ENCODE data around the gene CCT6B. TPM values are rescaled to one million over a fixed set of nuclear protein-coding genes. Genes with fewer than 3 reads are reported as not detected.

Gene CCT6B
- total RNA-seq, 1 donor from 2014 or later = 0.40 TPM

DNA sequence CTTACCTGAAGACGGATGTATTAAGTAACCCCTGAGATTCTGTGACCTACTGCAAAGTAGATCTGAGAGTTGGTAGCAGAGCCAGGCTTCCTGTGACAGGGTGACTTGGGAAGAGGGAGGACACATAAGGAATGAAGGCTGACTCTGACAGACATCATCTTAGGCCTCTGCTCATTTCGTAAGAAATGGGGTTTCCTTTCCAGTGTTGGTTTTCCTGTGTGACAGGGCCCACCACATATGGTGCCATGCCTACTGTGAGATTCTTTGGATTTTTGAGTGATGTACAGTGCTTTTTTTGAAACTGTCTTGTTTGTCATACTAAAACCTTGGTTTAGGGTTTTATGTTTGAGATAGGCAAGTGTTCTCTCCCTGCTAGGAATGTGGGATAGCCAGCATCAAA is 31.8 kb upstream of the CCT6B start:
- peaks cover 70% of the 10 kb centered on the region for H3K36me3 Mint-ChIP-seq (ENCODE audit: low read depth)
- no peaks in the 10 kb centered on the region for H3K9me3 Mint-ChIP-seq
- intact Hi-C loops (cut with micrococcal nuclease) = no loop called here
- no peak overlapping the region for H3K4me3 Mint-ChIP-seq
- no peaks in the 10 kb centered on the region for H3K27me3 Mint-ChIP-seq
- peaks cover 8% of the 10 kb centered on the region for H3K4me1 Mint-ChIP-seq
- no peak overlapping the region for H3K27ac Mint-ChIP-seq
- DNase-seq = no peak

DNA sequence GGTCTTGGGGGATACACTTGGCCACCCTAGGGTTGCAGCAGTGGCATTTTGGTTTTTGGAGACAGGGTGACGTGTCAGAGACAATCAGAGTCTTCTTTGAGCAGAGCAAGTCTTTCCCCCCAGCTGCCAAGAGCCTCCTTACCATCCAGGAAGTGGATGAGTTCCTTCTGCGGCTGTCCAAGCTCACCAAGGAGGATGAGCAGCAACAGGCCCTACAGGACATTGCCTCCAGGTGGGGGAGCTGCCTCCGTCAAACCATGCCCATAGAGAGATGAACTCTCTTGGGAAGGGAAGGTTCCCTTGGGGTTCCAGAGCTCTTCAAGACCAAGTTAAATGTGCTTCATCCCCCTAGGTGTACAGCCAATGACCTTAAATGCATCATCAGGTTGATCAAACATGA is 30.3 kb upstream of the CCT6B start:
- H3K4me3 Mint-ChIP-seq = no peak overlapping the region

GRCh38 chr17:34990921-34991365 is 29.7 kb upstream of the CCT6B start:
- Mint-ChIP-seq H3K36me3 (ENCODE audit: low read depth) (peaks cover 72% of the 10 kb centered on the region), H3K4me1 (peaks cover 9% of the 10 kb centered on the region)
- intact Hi-C loops (cut with micrococcal nuclease) = no loop called here

More for the DNA sequence above, 30.3 kb upstream of the CCT6B start:
- DNase-seq = no peak
- H3K9me3 Mint-ChIP-seq = no peaks in the 10 kb centered on the region
- no peak overlapping the region for H3K27ac Mint-ChIP-seq
- no peaks in the 10 kb centered on the region for H3K27me3 Mint-ChIP-seq
- peaks cover 70% of the 10 kb centered on the region for H3K36me3 Mint-ChIP-seq (ENCODE audit: low read depth)
- peaks cover 9% of the 10 kb centered on the region for H3K4me1 Mint-ChIP-seq
- intact Hi-C loops (cut with micrococcal nuclease) = no loop called here

DNA sequence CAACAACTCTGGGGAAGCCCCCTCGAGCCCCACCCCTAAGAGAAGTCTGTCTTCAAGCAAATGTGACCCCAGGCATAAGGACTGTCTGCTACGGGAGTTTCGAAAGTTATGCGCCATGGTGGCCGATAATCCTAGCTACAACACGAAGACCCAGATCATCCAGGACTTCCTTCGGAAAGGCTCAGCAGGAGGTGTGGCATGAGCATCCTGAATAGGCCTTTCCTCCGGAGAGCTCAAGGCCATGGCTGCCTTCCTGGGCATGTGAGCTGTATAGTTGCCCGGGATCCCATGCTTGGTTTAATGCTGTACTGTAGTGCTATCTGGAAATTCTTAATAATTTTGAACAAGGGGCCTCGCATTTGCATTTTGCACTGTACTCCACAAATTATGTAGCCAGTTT is 28.2 kb upstream of the CCT6B start:
- Mint-ChIP-seq H3K9me3 (no peaks in the 10 kb centered on the region), H3K4me3 (no peak overlapping the region), H3K36me3 (ENCODE audit: low read depth) (peaks cover 70% of the 10 kb centered on the region), H3K27ac (no peak overlapping the region), H3K27me3 (no peaks in the 10 kb centered on the region), H3K4me1 (peaks cover 15% of the 10 kb centered on the region)
- no peak for DNase-seq
- intact Hi-C loops (cut with micrococcal nuclease) = no loop called here

More at GRCh38 chr17:34990921-34991365, 29.7 kb upstream of the CCT6B start:
- Mint-ChIP-seq H3K27me3 (no peaks in the 10 kb centered on the region), H3K4me3 (no peak overlapping the region), H3K27ac (no peak overlapping the region), H3K9me3 (no peaks in the 10 kb centered on the region)
- DNase-seq = no peak

- no peaks in the 10 kb centered on the region for H3K27me3 Mint-ChIP-seq
- DNase-seq = no peak
- no peaks in the 10 kb centered on the region for H3K9me3 Mint-ChIP-seq
- intact Hi-C loops (cut with micrococcal nuclease) = no loop called here
- peaks cover 72% of the 10 kb centered on the region for H3K36me3 Mint-ChIP-seq (ENCODE audit: low read depth)
- no peak overlapping the region for H3K4me3 Mint-ChIP-seq
- H3K27ac Mint-ChIP-seq = no peak overlapping the region
- H3K4me1 Mint-ChIP-seq = peaks cover 22% of the 10 kb centered on the region
These were observed 27.4 kb upstream of the CCT6B start for GRCh38 chr17:34988644-34989043.

GRCh38 chr17:34987232-34987631 is 26.0 kb upstream of the CCT6B start:
- H3K9me3 Mint-ChIP-seq = no peaks in the 10 kb centered on the region
- H3K27ac Mint-ChIP-seq = no peak overlapping the region
- peaks cover 70% of the 10 kb centered on the region for H3K36me3 Mint-ChIP-seq (ENCODE audit: low read depth)
- H3K4me3 Mint-ChIP-seq = no peak overlapping the region
- DNase-seq = no peak
- intact Hi-C loops (cut with micrococcal nuclease) = no loop called here
- peaks cover 31% of the 10 kb centered on the region for H3K4me1 Mint-ChIP-seq
- H3K27me3 Mint-ChIP-seq = no peaks in the 10 kb centered on the region

GRCh38 chr17:34981538-34982241 is 20.4 kb upstream of the CCT6B start:
- peaks cover 39% of the 10 kb centered on the region for H3K36me3 Mint-ChIP-seq (ENCODE audit: low read depth)
- H3K4me3 Mint-ChIP-seq = peak overlapping the region; percentile 96
- no peak for DNase-seq
- H3K27me3 Mint-ChIP-seq = no peaks in the 10 kb centered on the region
- intact Hi-C loops (cut with micrococcal nuclease) = loop anchor here (1.0 to 5.0 kb wide), 3 partner anchors 108 to 261 kb away; partner anchors contain the start of genes RAD51D and SLFN5
- peak overlapping the region; percentile 96 for H3K27ac Mint-ChIP-seq
- peaks cover 47% of the 10 kb centered on the region for H3K4me1 Mint-ChIP-seq
- H3K9me3 Mint-ChIP-seq = no peaks in the 10 kb centered on the region

- intact Hi-C loops (cut with micrococcal nuclease) = loop anchor here (1.0 to 5.0 kb wide), 4 partner anchors 20 to 261 kb away; partner anchors contain the start of genes CCT6B, RAD51D, SLFN5 and ZNF830
- Mint-ChIP-seq H3K27ac (peak overlapping the region; percentile 96), H3K36me3 (ENCODE audit: low read depth) (peaks cover 32% of the 10 kb centered on the region), H3K9me3 (no peaks in the 10 kb centered on the region), H3K4me3 (peak overlapping the region; percentile 96), H3K27me3 (no peaks in the 10 kb centered on the region), H3K4me1 (peaks cover 47% of the 10 kb centered on the region)
- DNase-seq = peak; percentile 95
These were observed 19.6 kb upstream of the CCT6B start for GRCh38 chr17:34980681-34981537.

GRCh38 chr17:34980353-34980680 is 19.1 kb upstream of the CCT6B start, which contains the start of gene LIG3:
TSS of gene LIG3 (plus strand) at chr17:34980512. CDS start at chr17:34983006, 2,494 bp downstream.
- H3K27me3 Mint-ChIP-seq = no peaks in the 10 kb centered on the region

DNA sequence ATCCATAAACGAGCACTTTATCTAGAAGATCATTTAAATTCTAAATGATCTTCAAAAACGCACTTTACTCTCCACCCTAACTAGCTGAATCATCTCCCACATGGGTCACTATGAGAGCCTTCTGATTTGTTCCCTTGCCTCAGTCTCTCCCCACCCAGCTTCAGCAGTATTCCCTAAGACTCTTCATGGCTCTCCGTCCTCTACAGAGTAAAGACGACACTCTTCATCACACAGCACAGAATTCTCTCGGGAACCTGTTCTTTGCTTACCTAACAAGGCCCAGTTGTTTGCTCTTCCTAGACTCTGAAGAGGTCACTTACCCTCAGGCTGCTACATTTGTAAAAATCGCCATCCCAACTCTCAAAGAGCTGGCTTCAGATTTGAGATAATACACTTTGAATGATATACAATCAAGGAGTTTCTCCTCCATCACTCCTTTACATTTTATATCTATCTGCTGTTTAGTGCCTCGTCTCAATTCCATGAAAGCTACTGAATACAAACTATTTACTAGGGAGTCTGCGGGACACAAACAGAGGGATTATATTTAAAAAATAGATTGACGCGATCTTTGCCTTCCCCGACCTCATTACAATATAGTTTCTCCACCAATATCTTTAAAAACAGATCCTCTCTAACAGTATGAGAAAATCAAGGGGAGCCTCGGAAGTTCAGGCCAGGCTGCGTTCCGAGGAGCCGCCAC is 18.5 kb upstream of the CCT6B start:
- H3K27me3 Mint-ChIP-seq = no peaks in the 10 kb centered on the region
- H3K9me3 Mint-ChIP-seq = no peaks in the 10 kb centered on the region
- peaks cover 26% of the 10 kb centered on the region for H3K36me3 Mint-ChIP-seq (ENCODE audit: low read depth)
- peak overlapping the region; percentile 98 for H3K27ac Mint-ChIP-seq
- peak overlapping the region; percentile 93 for H3K4me3 Mint-ChIP-seq
- H3K4me1 Mint-ChIP-seq = peaks cover 49% of the 10 kb centered on the region
- intact Hi-C loops (cut with micrococcal nuclease) = loop anchor here (1.0 to 5.0 kb wide), 2 partner anchors 18 to 262 kb away; partner anchors contain the start of genes CCT6B, SLFN5 and ZNF830
- DNase-seq = no peak

More at GRCh38 chr17:34980353-34980680, 19.1 kb upstream of the CCT6B start, which contains the start of gene LIG3:
- DNase-seq = peak; percentile 98
- Mint-ChIP-seq H3K27ac (peak within 1 kb of the TSS; percentile 98), H3K9me3 (no peaks in the 10 kb centered on the region), H3K4me1 (peaks cover 47% of the 10 kb centered on the region), H3K4me3 (peak within 1 kb of the TSS; percentile 96), H3K36me3 (ENCODE audit: low read depth) (peaks cover 29% of the 10 kb centered on the region)
- intact Hi-C loops (cut with micrococcal nuclease) = loop anchor here (1.0 to 5.0 kb wide), 2 partner anchors 19 to 262 kb away; partner anchors contain the start of genes CCT6B, SLFN5 and ZNF830

GRCh38 chr17:34979153-34979552 is 17.9 kb upstream of the CCT6B start:
- Mint-ChIP-seq H3K4me1 (peaks cover 48% of the 10 kb centered on the region), H3K27me3 (no peaks in the 10 kb centered on the region), H3K9me3 (no peaks in the 10 kb centered on the region), H3K4me3 (peak overlapping the region; percentile 3), H3K27ac (no peak overlapping the region), H3K36me3 (ENCODE audit: low read depth) (peaks cover 23% of the 10 kb centered on the region)
- intact Hi-C loops (cut with micrococcal nuclease) = no loop called here
- DNase-seq = no peak

DNA sequence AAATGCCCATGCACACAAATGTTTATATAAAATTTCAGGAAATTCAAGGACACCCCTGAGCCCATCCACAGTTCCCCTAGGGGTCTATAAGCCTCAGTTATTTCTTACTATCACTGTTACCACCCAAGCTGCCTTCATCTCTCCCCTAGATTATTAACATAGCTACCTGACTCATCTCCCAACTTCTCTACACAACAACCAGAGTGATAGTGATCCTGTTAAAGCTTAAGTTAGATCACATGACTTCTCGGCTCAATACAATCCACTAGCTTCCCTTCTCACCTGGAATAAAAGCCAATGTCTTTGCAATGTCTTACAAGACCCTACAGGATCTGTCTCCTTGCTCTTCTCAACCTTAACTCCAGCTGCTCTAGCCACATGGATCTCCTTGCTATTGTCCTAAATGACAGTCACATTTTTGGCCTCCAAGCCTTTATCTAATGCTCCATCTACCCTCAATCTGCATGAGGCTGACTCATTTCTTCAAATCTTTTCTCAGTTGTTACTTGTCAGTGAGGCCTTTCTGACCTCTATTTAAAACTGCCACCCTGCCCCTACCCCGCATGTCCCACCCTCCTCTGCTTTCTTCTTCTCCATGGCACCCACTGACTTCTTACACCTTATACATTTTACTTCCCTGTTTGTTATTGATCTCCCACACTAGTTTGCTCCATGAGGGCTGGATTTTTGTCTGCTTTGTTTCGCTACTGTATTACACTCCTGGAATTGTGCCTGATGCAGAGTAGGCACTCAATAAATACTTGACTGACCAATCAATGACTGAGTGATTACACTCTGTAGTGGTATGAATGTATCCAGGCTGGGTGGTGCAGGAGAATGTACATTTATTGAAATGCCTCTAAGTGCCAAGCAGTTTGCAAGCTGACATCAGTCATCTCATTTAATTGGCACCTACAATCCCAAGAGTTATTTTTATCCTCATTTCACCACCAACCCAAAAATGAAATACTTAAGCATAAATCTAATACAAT is 13.8 kb upstream of the CCT6B start:
- Mint-ChIP-seq H3K9me3 (no peaks in the 10 kb centered on the region), H3K27ac (peak overlapping the region; percentile 52), H3K4me3 (no peak overlapping the region), H3K36me3 (ENCODE audit: low read depth) (peaks cover under 1% of the 10 kb centered on the region), H3K27me3 (no peaks in the 10 kb centered on the region), H3K4me1 (peaks cover 20% of the 10 kb centered on the region)
- intact Hi-C loops (cut with micrococcal nuclease) = no loop called here
- DNase-seq = no peak

Data from activated CD4-positive, alpha-beta T cell treated with anti-CD3 and anti-CD28 coated beads, Interleukin-2, amount 10 ng/mL, durations not matched to agents 24 days and 14 days (primary cell).